CMK (cell line): ENCODE results near the gene C9orf78.

Experiments used
- DNase-seq: peaks from one replicate; pipeline ENCODE4 v3.0.0-alpha.2; 2010; ENCODE audit warnings: low read depth

The C9orf78 gene

DNA sequence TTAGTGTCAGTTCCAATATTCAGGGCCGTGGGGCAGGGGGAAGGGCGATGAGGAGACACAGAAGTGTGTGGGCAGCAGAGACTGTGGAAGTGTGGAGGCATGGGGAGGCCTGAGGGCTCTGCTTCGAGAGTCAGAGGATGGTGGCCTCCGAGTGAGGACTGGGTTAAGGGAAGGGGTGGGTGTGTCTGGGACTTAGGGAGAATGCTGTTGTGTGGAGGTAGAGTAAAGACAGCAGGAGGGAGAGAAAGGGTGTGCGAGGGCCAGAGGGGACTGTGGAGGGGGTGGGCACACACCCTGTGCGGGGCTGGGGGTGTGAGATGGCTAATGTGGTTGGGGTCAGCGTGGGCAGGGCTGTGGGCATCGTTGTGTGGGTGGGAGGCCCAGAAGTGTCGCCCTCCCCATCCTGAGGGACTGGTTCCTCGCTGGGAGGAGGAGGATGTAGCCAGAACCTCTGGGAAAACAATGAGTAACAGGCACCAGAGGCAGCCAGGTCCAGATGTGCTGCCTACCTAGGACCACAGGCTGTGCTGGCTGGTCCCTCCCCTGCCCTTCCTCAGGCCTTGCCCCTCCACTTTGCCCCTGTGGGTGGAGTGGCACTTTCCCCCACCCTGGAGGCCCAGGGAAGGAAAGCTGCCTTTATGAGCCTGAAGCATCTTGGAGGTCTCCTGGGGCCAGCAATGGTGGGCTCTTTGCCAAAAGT, 4.4 kb upstream of the C9orf78 start:
- no peak for DNase-seq

DNA sequence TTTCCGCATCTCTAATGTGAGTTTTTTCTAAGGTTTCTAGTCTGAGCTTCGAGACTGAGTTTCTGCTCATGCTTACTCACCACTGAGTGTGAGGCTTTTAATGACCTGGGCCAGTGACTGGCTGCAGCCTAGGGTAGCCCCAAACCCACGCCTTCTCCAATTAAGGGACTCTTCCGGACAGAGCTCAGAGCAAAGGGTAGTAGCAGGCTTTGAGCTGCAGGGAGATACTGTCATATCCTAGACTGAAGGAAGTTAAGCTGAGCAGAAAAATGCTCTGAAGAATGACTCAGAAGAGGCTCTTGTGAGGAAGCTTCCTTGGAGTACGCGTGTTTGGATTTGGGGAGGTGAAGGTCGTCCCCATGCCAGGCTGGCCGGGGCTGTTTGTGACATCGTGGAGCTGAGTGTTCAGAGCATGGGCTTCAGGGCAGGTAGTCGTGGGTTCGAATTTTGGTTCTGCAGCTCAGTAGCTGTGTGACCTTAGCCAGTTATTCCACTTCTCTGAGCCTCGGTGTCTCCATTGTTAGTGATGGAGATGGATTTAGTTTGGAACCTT, 3.7 kb upstream of the C9orf78 start:
- DNase-seq = no peak

DNA sequence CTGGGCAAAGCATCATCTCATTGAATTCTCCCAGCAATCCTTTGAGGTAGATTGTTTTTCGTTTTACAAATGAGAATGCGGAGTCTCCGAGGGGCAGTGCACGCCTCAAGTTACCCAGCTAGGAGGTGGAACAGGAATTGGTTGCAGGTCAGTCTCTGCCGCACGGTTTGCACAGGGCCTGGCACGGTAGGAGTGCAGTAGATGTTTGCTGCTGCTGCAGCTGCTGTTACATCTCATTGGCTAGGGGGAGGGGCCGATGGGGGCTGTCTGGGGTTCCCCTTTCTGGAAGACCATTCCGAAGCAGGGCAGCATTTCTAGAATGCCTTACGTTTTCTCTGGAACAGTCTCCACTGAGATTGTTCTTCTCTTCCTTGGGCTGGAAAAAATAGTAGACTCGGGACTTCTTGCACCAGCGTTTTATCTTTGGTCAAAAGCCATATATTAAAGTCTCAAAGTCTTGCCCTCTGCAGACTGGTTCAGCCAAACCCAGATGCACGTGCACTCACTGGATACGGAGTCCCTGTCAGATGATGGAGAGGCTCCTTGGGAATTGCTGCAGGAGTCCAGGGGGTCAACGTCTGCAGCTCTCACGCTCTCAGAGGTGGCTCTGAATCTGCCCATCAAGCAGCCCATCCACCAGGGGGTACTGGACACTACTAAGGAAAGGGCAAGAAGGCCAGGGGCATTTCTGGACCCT, 1.4 kb upstream of the C9orf78 start:
- no peak for DNase-seq

DNA sequence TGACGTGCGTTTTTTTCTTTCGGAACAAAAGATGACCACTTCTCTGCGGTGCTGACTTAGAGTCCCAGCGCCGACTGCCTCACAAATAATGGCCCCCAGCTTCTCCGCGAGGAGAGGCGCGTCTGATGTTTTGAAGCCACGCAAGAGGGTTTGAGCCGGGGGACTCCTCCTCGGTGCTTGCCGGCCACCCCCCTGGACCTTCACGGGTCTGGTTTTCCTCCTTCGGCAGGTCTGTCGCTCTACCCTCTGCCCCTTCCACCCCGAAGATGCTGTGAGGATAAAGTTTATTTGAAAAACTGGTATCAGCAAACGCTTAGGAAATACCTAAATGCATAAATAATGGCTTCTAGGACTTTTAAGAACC, 767 bp upstream of the C9orf78 start:
- no peak for DNase-seq

DNA sequence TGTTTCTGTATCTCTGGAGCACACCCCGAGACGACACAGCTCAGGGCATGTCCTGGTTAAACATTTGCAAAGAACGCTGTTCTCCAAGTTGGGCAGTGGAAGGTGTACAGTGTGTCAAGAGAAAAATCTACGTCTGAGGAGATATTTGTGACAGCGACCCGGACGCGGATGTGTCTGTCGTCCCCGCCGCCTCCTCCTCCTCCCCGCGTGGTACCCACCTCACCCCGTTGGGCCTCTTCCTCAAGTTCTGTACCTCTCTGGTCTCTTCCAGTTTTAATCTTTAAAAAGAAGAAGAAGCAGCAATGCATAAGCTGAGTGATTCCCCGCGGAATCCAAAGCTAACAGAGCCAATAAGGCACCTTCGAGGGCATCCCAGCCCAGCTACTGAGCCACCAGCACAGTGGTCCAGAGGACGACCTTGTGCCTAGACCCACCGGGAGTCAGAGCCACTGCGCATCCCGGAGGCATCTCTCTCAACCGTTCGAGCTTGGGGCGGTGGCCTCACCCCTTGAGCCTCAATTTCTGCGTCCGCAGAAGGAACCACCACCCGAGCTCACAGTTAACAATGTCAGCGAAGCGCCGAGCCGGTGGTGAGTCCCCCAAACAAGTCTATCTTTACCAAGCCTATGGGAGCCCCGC, 467 bp downstream of the C9orf78 start:
- no peak for DNase-seq

DNA sequence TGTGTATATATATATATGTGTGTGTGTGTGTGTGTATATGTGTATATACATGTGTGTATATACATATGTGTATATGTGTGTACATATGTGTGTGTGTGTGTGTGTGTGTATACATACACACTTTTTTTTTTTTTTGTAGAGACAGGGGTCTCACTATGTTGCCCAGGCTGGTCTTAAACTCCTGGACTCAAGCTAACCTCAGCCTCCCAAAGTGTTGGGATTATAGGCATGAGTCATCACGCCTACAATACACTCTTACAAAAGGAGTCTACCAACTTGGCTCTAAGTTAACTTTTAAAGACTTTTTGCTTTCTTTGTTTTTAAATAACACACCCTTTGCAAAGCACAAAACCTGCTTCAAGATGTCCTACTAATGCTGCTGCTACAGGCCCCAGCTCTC, 2.1 kb downstream of the C9orf78 start:
- DNase-seq = no peak

DNA sequence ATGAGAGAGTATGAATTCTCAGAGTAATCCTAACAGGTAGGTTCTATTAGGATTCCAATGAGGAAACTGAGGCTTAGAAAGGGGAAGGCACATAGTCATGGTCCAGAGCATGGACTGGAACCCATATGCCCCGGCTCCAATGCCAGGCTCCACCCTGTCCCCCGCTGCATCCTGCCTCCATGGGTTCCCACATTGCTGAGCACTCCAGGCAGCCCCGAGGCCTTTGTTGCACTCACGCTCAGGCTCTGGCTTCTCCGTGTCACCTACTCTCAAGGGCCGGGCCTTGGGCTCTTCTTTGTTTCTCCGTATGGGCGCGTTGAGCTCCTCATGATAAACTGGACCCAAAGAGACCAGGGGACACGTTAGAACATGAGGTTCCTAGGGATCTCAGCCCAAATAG, 6.1 kb downstream of the C9orf78 start:
- no peak for DNase-seq

DNA sequence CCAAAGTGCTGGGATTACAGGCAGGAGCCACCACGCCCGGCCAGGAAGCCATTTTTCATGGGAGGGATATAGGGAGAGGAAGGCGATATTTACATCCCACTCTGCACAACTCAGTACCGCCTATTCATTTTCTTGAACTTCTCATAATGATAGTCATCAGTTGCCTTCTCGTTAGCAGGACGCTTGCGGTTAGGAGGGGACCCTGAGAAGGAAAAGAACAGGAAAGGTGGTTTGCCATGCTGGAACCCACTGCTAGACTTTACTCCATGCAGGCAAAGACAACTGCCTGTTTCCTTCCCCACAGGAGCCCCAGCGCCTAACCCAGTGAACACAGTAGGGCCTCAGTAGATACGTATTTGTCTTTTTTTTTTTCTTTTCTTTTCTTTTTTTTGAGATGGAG, 7.0 kb downstream of the C9orf78 start:
- DNase-seq = peak; percentile 64

DNA sequence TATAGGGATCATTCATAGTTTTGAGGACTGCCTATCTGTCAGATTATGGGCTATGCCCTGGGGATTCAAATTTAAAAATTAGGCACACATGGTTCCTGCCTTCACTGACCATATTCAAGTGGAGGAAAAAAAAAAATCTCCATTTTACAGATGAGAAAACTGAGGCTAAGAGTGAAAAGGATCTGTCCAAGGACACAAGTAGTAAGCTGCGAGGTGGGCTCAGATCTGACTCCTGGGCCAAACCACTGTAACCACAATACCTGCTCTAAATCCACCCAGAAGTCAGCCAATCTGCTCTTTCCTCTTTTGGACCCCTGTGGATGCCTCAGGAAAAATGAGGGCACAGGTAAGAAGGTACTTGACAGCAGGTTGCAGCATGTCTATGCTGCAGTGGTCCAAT, 8.3 kb downstream of the C9orf78 start:
- DNase-seq = no peak

DNA sequence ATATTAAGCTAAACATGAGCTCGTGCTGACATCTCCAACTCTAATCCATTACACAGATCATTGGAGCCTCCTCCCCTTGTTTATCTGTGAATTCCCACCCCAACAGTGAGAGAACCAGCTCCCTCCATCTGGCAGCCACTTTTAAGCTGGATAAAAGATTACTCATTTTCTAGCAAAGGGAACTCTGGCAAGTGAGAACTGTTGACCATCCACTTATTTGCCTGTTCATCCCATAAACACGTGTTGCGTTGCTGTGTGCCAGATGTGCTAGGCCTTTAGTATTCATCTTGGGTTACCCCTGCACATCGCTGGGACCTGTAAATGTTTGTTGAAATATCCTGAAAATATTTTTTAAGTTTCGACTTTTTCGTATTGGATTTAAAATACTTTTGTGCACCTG, 8.7 kb downstream of the C9orf78 start:
- no peak for DNase-seq

DNA sequence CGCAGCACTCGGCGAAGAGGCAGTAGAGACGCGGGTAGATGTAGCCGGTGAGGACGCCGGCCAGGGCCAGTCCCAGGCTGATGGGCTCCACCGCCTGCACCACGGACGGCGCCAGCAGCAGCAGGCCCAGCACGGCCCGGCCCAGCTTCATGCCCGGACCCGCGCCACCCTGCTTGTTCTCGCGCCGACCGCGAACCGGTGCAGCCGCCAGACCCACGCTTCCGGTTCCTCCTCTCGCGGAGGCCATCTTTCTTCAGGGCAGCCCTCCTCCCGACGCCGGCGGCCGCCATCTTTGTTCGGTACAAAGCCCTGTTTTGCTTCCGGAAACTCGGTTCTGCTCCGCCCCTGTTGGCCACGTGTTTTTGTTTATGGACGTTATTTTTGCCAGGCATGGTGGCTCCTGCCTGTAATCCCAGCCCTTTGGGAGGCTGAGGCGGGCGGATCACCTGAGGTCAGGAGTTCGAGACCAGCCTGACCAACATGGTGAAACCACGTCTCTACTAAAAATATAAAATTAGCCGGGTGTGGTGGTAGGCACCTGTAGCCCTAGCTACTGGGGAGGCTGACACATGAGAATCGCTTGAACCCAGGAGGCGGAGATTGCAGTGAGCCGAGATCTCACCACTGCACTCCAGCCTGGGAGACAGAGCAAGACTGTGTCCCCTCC, 11.0 kb downstream of the C9orf78 start, which contains the start of gene TOR1A:
Gene TOR1A (minus strand): TSS at position 202 of the 667 bp plus-strand sequence. CDS start 51 bp downstream, at position 151.
- peak; percentile 82 for DNase-seq

DNA sequence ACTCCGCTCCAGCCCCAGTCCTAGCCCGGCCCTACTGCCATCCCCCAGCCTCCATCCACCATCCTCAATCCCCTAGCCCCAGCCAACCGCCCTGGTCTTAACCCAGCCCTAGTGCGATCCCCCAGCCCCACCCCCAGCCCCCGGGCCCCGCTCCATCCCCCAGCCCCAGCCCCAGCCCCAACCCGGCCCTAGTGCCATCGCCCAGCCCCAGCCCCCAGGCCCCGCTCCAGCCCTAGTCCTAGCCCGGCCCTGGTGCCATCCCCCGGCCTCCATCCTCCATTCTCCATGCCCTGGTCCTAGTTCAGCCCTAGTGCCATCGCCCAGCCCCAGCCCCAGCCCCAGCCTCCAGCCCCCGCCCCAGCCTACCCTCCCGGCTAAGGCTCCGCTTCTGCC, 11.5 kb downstream of the C9orf78 start:
- DNase-seq = no peak

DNA sequence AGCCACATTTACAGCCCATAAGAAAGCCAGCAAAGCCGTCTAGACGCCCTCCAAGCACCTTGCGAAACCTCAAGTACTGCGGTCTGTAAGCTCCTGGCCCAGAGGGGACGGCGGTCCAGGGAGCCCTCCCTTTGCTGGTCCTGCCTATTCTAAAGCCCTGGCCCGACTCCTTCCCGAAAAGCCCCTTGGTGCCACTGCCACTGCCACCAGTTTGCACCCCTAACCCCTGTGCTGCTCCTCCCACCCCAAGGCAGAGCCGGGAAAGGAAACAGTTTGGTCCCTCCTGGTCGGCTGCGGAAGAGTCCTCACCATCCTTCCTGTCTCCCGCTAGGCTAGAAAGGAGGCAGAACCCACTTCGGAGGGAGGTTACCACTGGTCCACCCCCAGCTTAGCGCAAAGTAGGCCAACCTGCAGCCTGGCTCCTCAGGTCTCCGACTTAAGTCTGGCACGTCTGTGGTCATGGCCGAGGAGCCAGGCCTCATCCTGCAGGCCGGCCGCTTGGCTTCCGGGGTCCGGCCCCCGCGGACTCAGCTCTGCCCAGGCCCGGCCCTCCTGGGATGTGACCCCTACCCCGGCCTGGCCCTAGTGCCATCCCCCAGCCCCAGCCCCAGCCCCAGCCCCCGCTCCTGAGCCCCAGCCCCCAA, 12.1 kb downstream of the C9orf78 start:
- no peak for DNase-seq

DNA sequence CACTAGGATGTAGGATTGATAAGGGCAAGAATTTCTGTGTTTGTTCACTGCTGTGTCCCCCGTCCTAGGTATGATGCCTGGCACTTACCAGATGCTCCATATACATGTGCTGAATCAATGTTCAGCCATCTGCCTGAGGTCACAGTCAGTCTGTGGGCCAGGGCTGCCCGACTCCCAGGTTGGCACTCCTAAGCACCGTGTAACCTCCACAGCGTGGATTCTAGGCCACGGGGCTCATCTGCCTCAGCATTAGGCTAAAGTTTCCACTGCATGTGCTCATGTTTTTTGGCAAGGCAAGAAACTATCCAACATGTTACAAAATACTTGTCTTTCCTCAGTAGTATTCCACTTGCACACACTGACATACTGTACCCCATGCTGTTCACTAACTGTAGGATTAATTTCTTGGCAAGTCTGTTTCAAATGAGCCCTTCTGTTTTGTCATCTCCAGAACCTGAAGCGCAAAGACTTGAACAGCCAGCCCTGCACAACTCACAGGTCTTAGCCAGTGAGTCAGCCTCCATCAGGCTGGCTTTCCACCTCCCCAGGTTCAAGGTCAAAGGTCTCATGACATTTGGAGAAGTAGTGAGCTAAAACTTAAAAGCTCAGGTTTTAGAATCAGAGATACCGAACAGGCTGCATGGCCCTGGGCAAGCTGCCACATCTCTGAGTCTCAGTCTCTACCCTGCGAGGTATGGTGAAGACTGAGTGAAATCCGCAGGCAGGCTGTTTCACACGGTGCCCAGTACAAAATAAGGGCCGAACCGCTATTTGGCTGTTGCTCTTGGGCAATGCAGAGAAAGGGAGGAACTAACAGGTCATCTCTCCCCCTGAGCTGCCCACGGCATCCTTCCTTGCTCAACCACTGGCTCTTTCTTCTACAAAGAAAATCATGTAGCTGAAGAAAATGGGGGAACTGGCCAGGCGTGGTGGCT, 18.3 kb downstream of the C9orf78 start:
- DNase-seq = no peak

DNA sequence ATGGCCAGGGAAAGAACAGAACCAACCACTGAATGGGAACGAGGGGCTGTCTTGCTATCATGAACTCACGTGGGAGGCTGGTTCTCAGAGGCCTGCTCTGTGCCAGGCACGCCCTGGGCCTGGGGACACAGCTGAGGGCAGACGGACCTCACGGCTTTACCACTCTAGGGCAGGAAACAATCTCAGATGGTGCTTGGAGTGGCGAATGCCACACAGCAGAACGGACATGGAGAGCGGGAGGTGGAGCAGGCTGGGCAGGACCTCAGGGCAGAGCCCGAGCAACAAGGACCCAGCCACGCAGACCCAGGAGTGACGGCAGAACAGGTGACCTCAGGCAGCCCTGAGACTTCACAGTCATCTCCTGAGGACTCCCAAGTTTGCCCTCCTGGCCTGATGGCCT, 19.8 kb downstream of the C9orf78 start:
- DNase-seq = no peak

DNA sequence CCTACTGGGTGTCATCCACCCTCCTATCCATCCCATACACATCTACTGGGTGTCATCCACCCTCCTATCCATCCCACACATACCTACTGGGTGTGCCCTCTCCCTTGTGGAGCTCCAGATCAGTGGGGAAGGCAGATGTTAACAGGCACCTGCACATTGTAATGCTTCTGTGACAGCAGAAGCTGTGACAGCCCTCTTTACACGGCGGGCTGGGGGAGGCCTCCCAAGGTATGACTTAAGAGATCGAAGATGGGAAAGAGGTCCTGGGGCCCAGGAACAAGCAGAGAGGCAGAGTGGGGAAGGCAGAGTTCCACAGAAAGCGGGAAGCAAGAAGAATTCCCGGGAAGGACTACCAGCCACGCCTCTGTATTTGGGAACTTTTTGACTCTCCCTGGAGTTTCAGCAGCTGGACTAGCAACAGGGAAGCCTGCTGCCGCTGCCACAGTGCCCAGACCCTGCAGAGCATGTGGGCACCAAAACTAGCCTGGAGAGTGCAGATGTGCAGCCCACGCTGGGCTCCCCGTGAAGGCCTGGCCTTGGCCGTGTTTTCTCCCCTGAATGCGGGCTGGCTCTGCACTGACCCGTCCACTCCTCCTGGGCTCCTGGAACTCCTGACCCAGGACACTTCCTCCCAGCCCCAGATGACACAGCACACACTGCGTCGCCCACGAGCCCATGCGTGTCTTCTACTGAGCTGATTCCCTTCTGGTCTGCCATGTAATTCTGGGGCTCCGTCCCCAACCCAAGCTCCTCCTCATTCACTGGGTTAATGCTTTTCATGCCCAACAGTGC, 20.4 kb downstream of the C9orf78 start:
- DNase-seq = no peak

DNA sequence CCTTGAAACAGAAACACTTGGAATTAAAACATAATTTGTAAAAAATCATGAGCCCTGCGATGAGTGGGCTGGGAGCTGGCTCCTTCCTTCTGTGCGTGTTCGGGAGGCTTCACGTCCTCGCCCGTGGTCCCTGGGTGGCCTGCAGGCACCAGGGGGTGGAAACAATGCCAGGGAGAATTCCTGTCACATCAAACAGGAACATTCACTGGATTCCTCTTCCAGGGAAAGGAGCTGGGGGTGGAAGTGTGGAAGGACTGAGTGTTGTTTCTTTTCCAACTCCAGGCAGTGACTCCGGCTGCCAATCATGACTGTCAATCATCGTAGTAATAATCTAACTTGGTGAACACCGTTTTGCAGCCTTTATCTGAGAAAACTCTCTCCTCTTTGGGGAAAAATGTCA, 21.4 kb downstream of the C9orf78 start:
- no peak for DNase-seq

DNA sequence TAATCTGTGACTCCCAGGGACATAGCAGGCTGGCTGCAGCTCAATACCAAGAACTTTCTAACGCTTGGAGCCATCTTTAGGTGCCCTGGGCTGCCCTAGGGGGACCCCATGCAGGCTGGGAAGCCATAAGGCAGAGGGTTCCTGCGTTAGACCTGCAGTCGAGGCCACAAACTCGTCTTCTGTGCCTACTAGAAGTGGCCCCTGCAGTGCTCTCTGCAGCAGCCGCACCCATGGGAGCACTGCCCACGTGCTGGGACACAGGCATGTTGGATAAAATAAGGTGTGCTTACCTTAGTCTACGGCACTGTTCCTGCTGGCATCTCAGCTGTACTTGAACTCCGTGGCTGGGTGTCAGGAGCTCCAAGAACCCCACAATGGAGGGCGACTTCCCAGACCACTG, 22.7 kb downstream of the C9orf78 start:
- no peak for DNase-seq

DNA sequence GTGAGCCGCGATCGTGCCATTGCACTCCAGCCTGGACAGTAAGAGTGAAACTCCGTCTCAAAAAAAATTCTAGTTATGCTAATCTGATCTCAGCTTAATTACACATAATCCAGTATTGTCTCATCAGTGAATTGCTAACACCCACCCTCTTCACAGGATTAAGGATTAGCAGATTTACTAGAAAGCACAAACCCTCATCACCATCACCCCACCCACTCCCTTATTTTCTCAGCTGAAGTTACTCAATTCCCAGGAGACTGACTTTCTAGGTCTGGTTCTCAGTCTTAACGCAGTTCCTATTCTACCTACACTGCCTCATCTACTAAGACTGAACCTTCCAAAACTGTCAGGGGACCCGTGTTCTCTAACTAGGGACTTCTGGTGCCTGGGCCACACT, 23.1 kb downstream of the C9orf78 start:
- DNase-seq = no peak

DNA sequence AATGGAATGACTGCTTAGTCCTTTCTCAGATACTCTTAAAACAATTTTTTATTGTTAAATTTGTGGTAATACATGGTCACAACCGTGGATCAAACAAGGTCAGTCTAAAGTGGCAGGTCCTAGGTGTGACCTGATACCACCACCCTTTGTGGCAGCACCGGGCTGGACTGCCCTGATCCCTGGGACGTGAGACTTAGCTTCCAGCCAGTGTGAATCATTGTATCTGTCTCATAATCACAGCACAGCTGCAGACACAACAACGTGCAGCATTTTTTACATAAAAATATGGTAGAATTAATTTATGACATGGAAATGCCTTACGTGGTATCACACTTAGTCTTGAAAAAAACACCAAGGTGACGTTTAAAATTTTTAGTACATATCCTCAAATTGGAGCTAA, 24.3 kb downstream of the C9orf78 start:
- no peak for DNase-seq
